ENCODE measurements around the gene PAGR1. TPM values are rescaled to one million over a fixed set of nuclear protein-coding genes. Genes with fewer than 3 reads are reported as not detected.

PAGR1 gene
- total and polyA plus RNA-seq, 9 of the 15 experiments (the other 6 are each of a cell fraction or from before 2014, with no cell fraction given) = 1.4 to 58.2 (median 16.8) TPM

GRCh38 chr16:29805232-29806098 is 10.5 kb upstream of the PAGR1 start (continued):
- peak; percentile 92 for TF ChIP-seq E2F8 (IDR thresholded peaks at IDR 0.05; ENCODE audit: low read depth, partially characterized antibody)
- TF ChIP-seq CCNT2 (IDR thresholded peaks at IDR 0.05; ENCODE audit: borderline replicate concordance, extremely low read depth, insufficient read length, low read depth, low read length) = peak; percentile 99
- TF ChIP-seq SUPT5H (IDR thresholded peaks at IDR 0.05) = peak; percentile 90
- TF ChIP-seq AFF4 (CRISPR knock-in tag; IDR thresholded peaks at IDR 0.05) = peak; percentile 89; the same call in 1 of the 2 replicates
- peak; percentile 77 for TF ChIP-seq ELF1 (tag; IDR thresholded peaks at IDR 0.05)
- TF ChIP-seq RREB1 (CRISPR knock-in tag; IDR thresholded peaks at IDR 0.05) = peak; percentile 72; the same call in 1 of the 2 replicates
- peak; percentile 76 for TF ChIP-seq HBP1 (CRISPR knock-in tag; IDR thresholded peaks at IDR 0.05)
- TF ChIP-seq FOSL1 (tag; conservative IDR thresholded peaks at IDR 0.05) = peak; percentile 74
- TF ChIP-seq NFYB (IDR thresholded peaks at IDR 0.05; ENCODE audit: extremely low read depth, insufficient read length) = peak; percentile 17
- TF ChIP-seq YY1 (IDR thresholded peaks at IDR 0.05; ENCODE audit: borderline replicate concordance in 1 of 3, control insufficient read depth in 1 of 3, extremely low read depth in 1 of 3, insufficient read depth in 3 of 3, insufficient read length in 1 of 3, insufficient replicate concordance in 2 of 3, low read depth in 1 of 3, low read length in 2 of 3) = peak; percentile 63 to 98 (median 95)

Data from K562 (cell line).